Activated CD4-positive, alpha-beta T cell treated with anti-CD3 and anti-CD28 coated beads, Interleukin-2, amount 50 U/mL, for 4 hours (primary cell): ENCODE data around the gene SMS.
A peak's percentile ranks its signal among the peaks of the same experiment; 100 is the strongest.

Experiments used
- DNase-seq, 2 experiments: peaks; one replicate each; pipeline ENCODE4 v3.0.0-alpha.2; 2020

SMS gene

DNA sequence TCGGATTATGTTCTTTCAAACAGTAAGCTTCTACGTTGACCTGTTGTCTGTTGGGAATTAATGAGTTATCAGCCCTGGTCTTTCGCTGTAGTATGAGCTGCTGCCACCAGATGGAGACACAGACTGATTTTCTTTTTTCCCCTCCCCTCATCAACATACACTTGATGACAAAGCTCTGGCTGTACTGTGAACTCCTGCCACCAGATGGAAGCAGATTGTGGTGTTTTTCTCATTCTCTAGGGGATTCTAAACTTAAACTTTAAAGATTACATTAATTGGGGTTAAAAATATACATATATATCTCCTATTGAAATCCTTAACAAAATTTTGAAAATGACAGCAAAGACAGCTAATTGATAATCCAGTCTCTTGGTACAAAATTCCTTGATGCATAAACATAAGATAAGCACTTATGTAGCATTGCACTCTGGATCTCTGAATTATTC, 44.8 kb downstream of the SMS start:
- peak; percentile 47 to 55 for DNase-seq

DNA sequence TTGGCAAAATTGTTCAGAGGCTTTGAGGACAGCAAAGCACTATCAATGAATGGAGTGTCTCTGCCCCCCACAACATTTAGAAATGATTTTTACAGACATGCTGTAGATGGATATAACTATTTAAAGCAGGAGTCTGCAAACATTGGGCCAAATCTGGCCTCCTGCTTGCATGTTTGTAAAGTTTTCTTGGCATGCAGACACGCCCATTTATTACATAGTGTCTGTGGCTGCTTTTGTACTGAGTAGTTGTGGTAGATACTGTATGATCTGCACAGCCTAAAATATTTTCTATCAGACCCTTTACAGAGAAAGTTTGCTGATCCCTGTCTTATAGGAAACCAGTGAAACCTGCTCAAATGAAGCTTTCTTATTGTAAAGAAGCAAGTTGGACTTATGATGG, 46.1 kb downstream of the SMS start:
- no peak for DNase-seq

DNA sequence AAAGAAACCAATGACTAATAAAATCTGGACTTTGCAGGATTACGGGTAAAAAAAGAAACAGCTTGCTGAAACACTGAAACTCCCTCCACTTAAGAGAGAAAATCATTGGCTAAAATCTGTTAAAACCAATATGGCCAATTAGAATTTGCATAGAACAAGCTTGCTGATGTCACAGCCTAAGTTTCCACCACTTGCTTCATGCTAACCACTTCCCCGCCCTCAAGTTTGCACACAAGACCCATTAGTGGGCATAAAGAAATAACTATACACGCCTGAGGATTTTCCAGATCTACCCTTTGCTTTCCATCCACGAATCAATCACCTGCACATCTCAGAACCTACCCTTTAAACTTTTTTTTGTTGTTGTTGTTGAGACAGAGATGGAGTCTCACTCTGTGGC, 48.9 kb downstream of the SMS start:
- no peak for DNase-seq

DNA sequence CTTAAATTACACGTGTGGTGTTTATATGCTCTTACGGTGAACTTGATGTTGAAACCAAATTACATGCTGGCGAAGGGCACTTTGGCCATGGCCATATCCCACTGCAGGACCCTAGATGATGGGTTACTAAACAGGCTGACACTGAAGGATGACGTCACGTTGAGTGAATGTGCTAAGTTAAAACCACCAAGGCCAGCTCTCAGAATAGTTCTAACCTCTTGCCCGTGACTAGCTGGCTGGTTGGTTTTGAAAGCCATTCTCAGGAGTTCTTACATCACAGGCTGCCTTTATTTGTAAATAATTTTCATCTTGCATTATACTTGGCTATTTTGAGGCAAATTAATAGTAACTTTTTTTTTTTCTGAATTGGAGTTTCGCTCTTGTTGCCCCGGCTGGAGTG, 50.3 kb downstream of the SMS start:
- no peak for DNase-seq

DNA sequence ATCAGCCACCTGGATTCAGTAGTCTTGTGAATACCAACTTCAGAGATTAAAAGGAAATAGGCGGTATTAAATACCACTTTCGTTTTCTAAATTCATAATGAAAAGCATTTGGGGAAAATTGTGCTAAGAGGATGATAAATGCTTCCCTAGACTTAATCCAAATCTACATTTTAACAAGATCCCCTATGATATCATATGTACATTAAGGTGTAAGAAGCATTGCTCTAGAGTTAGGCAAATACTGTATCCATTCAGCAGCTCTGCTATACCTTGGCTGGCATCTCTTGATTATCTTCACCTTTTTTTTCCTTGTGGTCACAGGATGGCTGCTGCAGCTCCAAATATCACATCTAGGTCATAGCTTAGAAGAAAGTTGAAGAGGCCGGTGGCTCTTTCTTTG, 51.0 kb downstream of the SMS start:
- no peak for DNase-seq

DNA sequence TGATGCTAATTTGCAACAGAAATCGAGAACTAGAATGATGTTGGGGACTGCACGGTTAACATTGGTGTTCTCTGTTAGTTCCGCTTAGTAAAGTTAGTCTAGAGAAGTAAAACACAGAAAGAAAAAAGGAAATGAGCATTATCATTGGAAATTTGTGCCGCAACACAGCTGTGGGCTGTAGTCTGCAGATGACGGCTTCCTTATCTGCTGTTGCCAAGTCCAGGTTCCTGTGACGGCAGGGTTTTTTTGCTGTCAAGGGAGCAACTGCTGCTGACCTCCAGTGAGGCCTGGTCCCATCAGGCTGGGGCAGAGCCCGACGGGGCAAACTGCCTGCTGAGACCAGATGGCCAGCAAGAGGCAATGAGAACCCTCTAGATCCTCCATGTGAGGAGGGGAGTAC, 52.8 kb downstream of the SMS start:
- no peak for DNase-seq

DNA sequence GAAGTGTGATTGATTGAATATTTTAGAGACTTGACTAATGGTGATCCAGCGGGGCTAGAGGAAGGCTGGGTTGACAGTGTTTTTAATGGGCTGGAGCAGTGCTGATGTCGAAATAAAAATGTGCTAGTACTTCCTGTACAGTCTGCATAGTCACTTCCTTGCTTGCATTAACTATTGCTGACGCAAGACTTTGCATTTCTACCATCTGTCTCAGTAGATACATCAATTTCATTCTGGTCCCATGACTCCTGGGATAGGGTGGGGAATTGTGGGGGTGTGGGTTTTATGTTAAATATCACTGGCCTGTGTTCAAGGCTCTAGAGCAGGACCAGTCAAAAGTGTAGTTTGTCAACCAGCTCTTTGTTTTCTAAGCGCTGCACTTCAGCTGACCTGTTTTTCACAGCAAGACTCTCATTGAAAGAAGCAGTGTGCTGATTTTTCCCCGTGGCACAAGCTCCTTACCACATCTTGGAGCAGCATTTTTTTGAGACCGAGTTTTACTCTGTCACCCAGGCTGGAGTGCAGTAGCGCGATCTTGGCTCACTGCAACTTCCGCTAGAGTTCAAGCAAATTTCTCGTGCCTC, 56.5 kb downstream of the SMS start:
- DNase-seq: no peak

DNA sequence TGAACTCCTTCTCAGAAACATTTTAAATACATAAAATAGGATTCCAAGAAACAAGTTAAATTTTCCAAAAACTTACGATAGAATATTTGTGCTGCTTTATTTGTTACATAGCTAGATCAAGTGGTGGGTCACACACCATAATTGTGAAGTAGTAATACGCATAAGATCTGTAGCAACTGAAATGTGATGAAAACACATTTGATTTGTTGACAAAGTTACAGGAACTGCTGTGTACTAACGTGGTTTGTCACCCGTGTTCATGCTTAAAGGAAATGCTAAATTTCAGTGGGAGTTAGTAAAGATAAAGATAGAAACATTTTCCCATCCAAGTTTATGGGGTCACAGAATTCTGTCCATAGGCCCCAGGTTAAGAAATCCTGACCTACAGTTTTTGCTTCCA, 57.5 kb downstream of the SMS start:
- no peak for DNase-seq

DNA sequence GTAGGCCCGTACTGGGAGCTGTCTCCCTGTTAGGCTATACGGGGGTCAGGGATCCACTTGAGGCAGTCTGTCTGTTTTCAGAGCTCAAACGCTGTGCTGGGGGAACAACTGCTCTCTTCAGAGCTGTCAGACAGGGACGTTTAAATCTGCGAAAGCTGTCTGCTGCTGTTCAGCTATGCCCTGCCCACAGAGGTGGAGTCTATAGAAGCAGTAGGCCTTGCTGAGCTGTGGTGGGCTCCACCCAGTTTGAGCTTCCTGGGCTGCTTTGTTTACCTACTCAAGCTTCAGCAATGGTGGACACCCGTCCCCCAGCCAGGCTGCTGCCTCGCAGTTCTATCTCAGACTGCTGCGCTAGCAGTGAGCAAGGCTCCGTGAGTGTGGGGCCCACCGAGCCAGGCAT, 64.4 kb downstream of the SMS start:
- no peak for DNase-seq

DNA sequence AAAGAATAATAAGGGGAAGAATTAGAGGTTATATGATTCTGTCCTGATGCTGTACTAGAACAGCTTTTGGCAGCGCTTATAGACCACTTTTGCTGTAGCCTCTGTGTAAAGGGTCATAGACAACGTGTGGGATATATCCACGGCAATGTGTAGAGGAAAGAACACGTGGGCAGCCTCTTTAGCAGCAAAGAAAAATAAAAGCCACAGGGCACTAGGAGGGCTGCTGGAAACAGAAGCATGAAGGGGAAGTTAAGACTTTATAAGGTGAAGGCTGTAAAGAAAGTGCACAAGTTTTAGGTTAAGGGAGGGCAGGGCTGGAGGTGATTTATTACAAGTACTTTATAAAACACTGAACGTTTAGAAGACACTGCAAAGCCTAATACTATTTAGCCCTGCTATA, 71.5 kb downstream of the SMS start:
- DNase-seq: no peak

DNA sequence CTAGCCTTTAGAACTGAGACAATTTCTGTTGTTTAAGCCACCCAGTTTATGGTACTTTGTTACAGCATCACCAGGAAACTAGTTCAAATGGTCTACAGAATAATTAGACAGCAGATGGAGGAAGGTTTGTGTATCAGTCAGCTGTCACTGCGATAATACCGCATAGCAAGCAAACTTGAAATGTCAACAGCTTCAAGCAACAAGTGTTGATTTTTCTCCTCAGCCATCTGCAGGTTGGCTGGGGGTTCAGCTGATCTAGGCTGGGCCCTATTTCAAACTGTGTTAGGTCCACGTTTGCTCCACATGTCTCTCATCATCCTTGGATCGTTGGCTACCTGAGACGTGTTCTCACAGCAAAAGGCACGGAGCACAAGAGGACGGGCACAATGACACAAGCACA, 72.4 kb downstream of the SMS start:
- no peak for DNase-seq

DNA sequence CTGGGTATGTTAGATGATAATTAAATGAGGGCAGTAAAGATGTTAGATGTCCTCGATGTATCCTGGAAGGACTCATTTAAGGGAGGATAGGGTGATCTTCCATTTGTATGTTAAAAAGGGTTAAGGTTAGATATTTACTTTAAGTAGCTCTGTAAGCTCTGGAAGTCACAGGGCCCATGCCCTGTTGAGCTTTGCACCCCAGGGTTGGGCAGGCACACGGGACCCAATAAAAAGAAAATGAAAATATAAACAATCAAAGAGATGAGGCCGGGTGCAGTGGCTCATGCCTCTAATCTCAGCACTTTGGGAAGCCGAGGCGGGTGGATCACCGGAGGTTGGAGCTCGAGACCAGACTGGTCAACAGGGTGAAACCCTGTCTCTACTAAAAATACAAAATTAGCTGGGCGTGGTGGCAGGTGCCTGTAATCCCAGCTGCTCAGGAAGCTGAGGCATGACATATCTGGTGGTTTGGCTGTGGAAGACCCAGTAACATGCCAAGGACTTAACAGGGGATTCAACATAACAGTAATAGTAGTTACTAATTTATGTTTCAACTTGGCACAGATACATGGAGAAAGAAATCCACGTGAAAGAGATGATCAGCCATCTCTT, 74.7 kb downstream of the SMS start:
- DNase-seq: no peak

DNA sequence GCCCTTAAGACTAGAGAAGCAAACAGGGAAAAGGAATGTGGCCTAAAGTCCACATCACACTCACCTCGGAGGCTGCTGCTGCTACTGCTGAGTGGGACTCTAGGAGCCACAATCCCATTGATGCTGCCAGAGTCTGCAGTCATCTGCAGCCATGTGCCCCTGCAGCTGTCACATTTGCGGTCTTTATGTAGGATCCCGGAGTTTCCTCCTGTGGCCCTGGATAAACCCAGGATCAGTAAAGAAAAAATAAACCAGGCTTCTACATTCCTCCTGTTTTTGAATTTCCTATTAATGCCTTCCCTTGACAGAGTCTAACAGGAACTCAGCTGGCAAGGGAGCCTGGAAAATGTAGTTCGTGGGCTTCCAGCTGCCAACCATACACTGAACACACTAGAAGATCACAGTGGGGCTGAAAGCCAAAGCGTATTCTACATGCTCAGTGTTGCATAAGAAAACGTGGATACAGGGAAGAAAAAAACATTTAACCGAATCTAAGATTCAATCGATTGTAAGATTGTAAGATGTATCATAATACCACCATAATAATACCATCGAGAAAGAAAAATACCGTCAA, 81.3 kb downstream of the SMS start:
- no peak for DNase-seq

DNA sequence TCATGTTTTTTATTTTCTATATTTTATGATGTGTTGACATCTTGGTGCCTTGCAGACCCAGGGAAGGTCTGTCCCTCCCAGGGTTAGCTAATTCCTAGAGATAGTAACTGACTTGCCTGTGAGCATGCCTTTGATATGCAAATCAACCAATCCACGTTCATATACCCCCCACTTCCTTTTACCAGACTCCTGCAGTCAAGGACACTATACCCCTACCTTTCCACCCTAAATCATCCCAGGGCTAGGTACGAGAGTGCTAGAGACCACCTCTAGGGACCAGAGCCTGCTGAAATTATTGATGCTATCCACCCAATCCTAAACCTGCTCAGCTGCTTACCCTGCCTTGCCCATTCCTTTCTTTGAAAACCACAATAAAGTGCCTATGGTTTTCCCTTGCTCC, 84.1 kb downstream of the SMS start:
- no peak for DNase-seq

DNA sequence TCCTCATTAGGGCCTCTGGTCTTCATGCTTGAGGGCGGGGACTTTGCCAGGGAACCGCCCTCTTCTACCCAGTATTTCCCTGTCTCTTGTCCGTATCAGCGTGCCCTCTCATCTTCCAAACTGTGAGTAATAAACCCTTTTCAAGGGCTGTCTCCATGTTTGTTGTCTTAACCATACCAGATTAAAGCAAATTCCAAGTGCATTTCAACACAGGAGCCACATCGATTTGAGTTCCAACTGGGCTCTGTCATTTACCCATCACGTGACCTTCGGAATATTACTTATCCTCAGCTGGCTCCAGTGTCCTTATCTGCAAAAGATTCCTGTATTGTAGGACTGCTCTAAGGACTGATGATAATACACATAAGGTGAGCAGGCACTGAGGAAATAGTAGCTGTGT, 85.2 kb downstream of the SMS start:
- no peak for DNase-seq

DNA sequence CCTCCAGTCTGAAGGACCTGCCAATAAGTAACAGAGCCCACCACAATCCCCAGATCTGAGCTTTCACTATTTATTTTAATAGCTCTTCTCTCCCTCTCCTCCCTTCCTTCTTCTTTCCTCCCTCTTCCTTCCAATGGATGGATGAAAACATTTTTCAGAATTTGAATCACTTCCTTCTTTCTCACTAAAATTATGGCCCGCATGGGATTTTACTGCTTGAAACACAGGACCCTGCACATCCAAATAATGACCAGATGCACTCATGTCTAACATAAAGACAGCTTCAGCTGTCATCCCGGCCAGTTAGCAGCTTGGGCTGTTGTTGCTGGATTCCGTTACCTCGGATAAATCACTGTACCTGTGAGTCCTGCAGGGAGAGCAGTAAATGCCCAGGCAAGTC, 86.2 kb downstream of the SMS start:
- DNase-seq: no peak

DNA sequence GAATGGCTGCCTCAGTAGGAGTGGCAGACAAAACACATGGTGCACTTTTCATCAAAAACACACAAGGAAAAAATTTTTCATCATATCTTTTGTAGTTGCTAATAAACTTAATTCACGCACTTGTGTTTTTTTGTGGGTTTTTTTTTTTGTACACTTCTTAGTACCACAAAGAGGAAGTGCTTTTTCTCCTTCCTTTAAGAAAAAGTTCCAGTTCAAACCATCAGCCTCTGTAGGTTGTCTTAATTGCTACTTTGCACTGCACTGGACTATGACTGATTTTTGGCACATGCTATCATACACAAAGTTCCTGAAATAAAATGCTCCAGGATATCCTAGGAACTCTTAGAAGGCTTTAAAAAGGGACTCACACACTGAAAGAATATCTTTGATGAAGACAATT, 91.6 kb downstream of the SMS start, which contains the start of gene PHEX:
Gene PHEX (plus strand): TSS at position 242 of the 400 bp plus-strand sequence. CDS start 681 bp downstream, outside the sequence.
- no peak for DNase-seq

DNA sequence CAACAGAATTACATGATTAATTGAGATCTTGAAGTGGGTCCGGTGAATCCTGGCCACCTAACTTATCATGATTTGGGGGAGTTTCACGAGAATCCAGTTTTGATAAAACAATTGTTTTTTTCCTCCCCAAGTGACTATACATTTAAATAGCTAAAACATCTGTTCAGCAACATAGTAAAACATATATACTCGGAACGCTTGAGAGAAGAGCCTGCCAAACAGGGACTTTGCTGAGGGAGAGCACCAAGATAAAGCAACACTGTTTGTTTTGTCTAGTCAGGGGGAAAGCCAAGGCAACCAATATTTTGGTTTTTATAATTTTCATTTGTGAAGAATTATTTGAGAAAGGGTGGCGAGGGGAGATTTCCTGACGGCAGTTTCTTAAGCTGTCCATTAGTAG, 92.0 kb downstream of the SMS start:
- DNase-seq: no peak

DNA sequence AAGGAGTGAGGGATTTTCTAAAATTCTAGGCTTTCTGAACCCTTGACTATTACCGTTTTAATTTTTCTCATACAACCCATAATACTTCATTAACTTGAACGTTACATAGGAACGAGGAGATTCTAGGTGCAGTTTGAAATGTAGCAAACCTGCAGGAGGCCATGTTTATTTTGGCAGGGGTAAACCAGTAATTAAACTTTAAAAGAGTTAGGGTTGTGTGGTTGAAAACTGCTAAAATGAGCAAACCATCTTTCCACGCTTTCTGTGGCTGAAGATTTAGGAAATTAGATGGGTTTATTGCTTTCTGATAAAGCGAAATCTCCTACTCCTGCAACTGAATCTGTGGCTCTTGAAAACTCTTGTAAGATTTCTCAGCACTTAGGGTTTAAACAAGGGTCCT, 93.3 kb downstream of the SMS start:
- no peak for DNase-seq

DNA sequence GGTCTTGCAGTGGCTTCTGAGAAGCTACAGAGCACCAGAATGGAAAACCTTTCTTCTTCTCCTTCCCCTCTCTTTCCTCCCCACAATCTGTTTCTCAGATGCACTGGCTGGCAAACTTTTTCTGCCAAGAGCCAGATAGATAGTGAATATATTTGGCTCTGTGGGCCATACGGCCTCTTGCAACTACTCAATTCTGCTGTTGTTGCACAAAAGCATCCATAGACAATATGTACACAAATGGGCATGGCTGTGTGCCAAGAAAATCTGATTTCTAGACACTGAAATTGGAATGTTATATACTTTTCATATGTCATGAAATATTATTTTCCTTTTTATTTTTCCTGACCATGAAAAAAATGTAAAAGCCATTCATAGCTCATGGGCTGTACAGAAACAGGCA, 94.7 kb downstream of the SMS start:
- no peak for DNase-seq

DNA sequence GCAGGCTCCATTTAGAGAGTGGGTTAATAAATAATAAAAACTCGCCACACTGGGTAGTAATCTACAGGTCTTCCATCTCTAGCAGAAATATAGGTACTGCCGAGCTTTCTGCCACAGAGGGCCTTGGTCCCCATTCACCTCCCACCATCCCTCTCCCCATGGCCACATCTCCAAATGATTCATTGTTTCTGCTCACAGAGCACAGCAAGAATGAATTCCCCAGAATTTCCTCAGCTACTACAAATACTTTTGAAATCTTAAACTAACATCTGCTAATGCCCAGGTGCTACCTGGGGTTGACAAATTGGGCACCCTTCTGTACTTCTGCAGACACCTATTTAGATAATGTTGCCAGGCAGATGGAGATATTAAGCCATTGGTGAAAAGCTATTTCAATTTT, 96.7 kb downstream of the SMS start:
- DNase-seq: no peak

DNA sequence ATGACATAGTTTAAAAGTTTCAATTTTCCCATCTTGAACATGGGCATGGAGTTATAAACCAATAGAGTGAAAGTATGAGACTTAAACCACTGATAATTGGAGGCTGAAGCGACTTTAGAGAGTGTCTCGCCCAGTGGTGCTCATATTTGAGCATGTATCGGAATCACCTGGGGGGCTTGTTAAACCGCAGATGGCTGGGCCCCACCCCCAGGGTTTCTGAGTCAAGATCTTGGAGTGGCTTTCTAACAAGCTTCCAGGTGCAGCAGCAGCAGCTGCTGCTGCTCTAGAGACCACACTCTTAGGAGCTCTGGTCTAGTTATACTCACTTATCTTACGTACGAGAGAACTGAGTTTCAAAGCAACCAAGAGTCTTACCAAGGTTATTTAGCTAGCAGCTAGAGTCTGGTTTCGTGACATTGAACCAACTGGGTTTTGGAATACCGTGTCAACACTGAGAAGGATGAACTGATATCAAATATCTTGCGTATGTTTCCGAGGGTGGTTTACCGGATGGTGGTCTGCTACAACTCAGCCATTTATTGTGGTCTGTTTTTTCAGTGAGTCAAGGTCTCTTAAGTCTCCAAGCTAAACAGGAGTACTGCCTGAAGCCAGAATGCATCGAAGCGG, 97.5 kb downstream of the SMS start:
- no peak for DNase-seq

DNA sequence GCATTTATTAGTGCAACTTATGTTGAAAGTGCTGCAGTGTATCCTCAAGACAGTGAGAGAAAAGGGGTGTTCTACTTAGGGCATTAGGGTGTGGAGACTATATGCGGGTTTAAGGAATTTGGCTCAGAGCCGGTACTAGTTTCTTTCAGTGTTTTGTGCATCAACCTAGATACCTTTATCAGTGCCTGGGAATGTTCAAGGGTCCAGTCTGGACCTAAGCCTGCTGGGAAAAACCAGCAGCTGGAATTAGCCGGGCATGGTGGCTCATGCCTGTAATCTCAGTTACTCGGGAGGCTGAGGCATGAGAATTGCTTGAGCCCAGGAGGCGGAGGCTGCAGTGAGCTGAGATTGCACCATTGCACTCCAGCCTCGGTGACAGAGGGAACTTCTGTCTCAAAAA, 99.0 kb downstream of the SMS start:
- DNase-seq: no peak

DNA sequence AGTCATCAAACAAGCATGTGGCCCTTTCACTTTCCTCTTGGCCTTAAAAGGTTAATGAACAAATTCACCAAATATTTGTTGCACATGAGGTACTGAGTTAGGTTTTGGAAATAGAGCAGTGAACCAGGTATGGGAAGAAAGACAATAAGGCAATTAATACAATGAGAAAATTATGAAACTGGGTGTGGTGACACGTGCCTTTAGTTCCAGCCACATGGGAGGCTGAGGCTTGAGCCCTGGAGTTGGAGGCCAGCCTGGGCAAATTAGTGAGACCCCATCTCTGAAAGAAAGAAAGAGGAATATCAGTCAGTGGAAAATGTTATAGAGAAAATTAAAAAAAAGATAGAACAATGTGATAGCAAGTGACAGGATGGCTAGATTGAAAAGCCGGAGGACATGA, 99.7 kb downstream of the SMS start:
- DNase-seq: no peak
